ENCODE measurements around the gene PDE3A. TPM values are rescaled to one million over a fixed set of nuclear protein-coding genes. Genes with fewer than 3 reads are reported as not detected.

The PDE3A gene
- total RNA-seq, 6 experiments from 2014 or later = 0.02 to 0.07 (median 0.03) TPM; not detected in 3

DNA sequence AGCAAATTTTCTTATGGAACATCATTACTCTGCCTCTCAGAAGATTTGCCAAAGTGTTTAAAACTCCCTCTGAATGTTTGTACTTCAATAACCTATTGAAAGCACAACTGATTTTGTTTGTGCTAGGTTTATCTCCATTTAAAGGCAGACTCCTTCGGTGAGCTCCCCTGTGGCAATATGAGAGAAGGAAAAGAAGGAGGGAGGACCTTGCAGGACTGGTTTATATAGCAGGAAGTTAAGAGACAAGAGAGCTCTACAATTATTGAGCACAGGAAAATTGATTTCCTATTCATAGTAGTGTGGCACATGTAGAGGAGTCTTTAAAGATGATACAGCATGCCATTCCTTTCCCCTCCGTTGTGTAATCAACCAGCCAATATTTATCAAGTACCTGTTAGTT lies 75.5 kb downstream of the PDE3A start:
- Mint-ChIP-seq H3K4me1 (ENCODE audit: low read depth) (no peaks in the 10 kb centered on the region), H3K27me3 (ENCODE audit: insufficient read depth) (peaks cover 7% of the 10 kb centered on the region), H3K36me3 (ENCODE audit: low read depth) (no peaks in the 10 kb centered on the region), H3K4me3 (no peak overlapping the region), H3K9me3 (no peaks in the 10 kb centered on the region), H3K27ac (no peak overlapping the region)
- DNase-seq = no peak
- TF ChIP-seq, protein P1, sequence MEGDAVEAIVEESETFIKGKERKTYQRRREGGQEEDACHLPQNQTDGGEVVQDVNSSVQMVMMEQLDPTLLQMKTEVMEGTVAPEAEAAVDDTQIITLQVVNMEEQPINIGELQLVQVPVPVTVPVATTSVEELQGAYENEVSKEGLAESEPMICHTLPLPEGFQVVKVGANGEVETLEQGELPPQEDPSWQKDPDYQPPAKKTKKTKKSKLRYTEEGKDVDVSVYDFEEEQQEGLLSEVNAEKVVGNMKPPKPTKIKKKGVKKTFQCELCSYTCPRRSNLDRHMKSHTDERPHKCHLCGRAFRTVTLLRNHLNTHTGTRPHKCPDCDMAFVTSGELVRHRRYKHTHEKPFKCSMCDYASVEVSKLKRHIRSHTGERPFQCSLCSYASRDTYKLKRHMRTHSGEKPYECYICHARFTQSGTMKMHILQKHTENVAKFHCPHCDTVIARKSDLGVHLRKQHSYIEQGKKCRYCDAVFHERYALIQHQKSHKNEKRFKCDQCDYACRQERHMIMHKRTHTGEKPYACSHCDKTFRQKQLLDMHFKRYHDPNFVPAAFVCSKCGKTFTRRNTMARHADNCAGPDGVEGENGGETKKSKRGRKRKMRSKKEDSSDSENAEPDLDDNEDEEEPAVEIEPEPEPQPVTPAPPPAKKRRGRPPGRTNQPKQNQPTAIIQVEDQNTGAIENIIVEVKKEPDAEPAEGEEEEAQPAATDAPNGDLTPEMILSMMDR (IDR thresholded peaks at IDR 0.05) = no peak

DNA sequence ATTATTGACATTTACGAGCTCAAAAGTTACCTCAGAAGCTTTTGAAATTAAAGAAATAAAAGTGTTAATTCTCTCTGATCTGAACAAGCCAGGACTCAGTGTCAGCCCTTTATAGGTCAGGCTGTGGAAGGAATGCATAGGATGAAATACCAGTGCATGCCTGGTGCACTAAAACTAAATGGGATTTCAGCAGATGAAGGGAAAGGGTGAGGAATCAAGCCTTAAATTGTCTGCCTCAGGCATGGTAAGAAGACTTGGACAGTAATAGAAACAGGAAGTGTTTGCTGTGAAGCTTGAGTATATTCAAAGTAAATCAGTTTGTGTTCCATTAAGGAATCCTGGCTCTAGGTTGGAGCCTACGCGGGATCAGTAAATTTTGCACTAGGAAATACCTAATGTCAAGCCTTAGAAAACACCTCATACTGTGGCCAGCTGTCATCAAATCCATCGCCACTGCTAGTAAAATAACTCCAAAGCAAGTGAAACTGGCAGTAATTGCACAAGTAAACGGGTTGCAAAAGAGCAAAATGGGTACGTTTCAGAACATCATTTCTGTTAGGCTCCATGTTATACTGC lies 76.3 kb downstream of the PDE3A start:
- Mint-ChIP-seq H3K9me3 (no peaks in the 10 kb centered on the region), H3K27ac (no peak overlapping the region), H3K36me3 (ENCODE audit: low read depth) (no peaks in the 10 kb centered on the region), H3K27me3 (ENCODE audit: insufficient read depth) (peaks cover 7% of the 10 kb centered on the region), H3K4me3 (no peak overlapping the region), H3K4me1 (ENCODE audit: low read depth) (no peaks in the 10 kb centered on the region)
- TF ChIP-seq, protein P1 (IDR thresholded peaks at IDR 0.05) = no peak
- no peak for DNase-seq

DNA sequence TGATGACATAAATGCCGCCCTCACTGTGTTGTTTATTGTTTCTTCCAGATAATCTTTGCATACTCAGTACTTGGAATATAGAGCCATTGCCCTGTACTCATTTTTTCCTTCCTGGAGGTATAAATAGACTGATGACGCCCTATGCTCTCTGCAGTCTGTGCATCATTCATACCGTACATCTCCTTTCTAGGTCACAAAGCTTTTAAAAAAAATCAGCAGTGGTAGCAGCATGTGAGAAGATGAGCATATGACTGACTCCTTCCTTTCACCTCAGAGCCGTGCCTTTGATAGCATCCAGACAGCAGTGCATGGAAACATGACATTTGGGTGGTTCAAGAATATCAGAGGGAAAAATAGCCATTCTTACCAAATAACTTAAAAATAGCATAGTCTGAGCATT lies 77.3 kb downstream of the PDE3A start:
- no peak for DNase-seq
- Mint-ChIP-seq H3K9me3 (no peaks in the 10 kb centered on the region), H3K27ac (no peak overlapping the region), H3K36me3 (ENCODE audit: low read depth) (no peaks in the 10 kb centered on the region), H3K4me1 (ENCODE audit: low read depth) (peaks cover 3% of the 10 kb centered on the region; the same call in 1 of the 2 replicates), H3K4me3 (no peak overlapping the region), H3K27me3 (ENCODE audit: insufficient read depth) (peaks cover 3% of the 10 kb centered on the region)
- TF ChIP-seq, protein P1 (IDR thresholded peaks at IDR 0.05) = no peak

DNA sequence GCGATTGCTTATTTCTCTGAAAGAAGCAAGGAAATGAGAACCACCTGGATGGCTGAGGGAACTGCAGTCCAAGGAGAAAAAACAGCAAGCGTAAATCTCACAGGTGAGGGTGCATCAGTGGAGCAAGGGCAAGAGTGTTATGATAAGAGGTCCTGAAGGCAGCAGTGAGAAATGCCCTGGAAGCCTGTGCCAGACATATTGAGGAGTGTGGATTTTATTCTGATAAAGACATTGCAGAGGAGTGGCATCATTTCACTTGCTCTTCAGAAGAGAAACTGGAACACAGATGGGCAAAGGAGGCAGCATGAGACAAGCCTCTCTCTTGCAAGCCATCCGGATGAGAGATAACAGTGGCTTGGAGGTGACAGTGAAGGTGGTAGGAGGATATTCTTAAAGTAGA lies 78.5 kb downstream of the PDE3A start:
- H3K4me1 Mint-ChIP-seq (ENCODE audit: low read depth) = peaks cover 11% of the 10 kb centered on the region
- no peak overlapping the region for H3K4me3 Mint-ChIP-seq
- H3K27ac Mint-ChIP-seq = no peak overlapping the region
- no peaks in the 10 kb centered on the region for H3K36me3 Mint-ChIP-seq (ENCODE audit: low read depth)
- DNase-seq = no peak
- peaks cover 6% of the 10 kb centered on the region for H3K27me3 Mint-ChIP-seq (ENCODE audit: insufficient read depth)
- H3K9me3 Mint-ChIP-seq = no peaks in the 10 kb centered on the region
- TF ChIP-seq, protein P1 (IDR thresholded peaks at IDR 0.05) = no peak

DNA sequence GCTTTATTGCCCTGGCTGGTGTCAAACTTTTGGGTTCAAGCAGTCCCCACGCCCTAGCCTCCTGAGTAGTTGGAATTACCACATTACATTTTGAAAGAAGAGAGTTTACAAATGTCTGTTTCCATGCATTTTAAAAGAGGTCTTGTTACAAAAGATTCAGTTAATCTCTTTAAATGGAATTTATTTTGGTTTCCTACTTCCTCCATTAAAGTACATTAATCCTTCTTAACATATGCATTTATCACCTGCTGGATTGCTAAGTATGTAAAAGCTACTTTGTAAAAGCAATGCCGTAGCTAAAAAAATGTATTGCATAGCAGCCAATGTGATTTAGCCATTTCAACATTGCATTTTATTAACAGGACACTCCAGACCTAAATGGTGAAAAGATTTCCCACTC lies 80.4 kb downstream of the PDE3A start:
- TF ChIP-seq, protein P1 (IDR thresholded peaks at IDR 0.05) = no peak
- H3K27me3 Mint-ChIP-seq (ENCODE audit: insufficient read depth) = peaks cover 7% of the 10 kb centered on the region
- H3K4me1 Mint-ChIP-seq (ENCODE audit: low read depth) = peaks cover 21% of the 10 kb centered on the region
- no peak for DNase-seq
- H3K27ac Mint-ChIP-seq = no peak overlapping the region
- no peaks in the 10 kb centered on the region for H3K36me3 Mint-ChIP-seq (ENCODE audit: low read depth)
- H3K9me3 Mint-ChIP-seq = no peaks in the 10 kb centered on the region
- H3K4me3 Mint-ChIP-seq = no peak overlapping the region

Measured in HFFc6 (cell line).